ENCODE results near the gene SRSF3. TPM values are rescaled to one million over a fixed set of nuclear protein-coding genes. Genes with fewer than 3 reads are reported as not detected.

SRSF3 gene
- total and polyA plus RNA-seq, 9 of the 15 experiments (the other 6 are each of a cell fraction or from before 2014, with no cell fraction given), result 337 to 1,200 (median 518) TPM

GRCh38 chr6:36629784-36630183, 35.6 kb downstream of the SRSF3 start:
- ChIA-PET CTCF (ENCODE audit: low intra/inter-chr PET ratio) (interaction anchor here (0.6 kb wide), 1 partner anchor 129 kb away, joined by 3 read pairs; no protein-coding TSS in a partner anchor), POLR2A (interaction anchor here (1.9 to 2.9 kb wide), 2 partner anchors 19 to 21 kb away, joined by 6 to 8 read pairs; no protein-coding TSS in a partner anchor)
- Histone ChIP-seq H2AFZ (ENCODE audit: low read depth, low read length) (no peak overlapping the region), H3K79me2 (ENCODE audit: control insufficient read depth, insufficient read depth, low read length) (no peaks in the 10 kb centered on the region), H3K4me2 (ENCODE audit: insufficient read depth, low read length) (no peak overlapping the region), H3K27me3 (ENCODE audit: control insufficient read depth in 2 of 2, insufficient read depth in 2 of 2, low read length in 2 of 2) (peaks cover 16 to 46% of the 10 kb centered on the region in 2 experiments), H4K20me1 (replicated peaks; ENCODE audit: control insufficient read depth, insufficient read depth, low read length) (no peaks in the 10 kb centered on the region), H3K36me3 (ENCODE audit: control insufficient read depth, insufficient read depth, low read length) (no peaks in the 10 kb centered on the region), H3K4me1 (replicated peaks in 1 of 2; ENCODE audit: control insufficient read depth in 2 of 2, insufficient read depth in 2 of 2, low read length in 2 of 2) (no peaks in the 10 kb centered on the region; a peak in 2 of 5 replicates), H3K9me3 (replicated peaks; ENCODE audit: control insufficient read depth, insufficient read depth, low read depth, low read length) (no peaks in the 10 kb centered on the region), H3K9ac (ENCODE audit: insufficient read depth in 1 of 2, low read depth in 2 of 2, low read length in 2 of 2) (no peak overlapping the region), H3K4me3 (no peak overlapping the region), H3K27ac (ENCODE audit: extremely low read depth, low read depth, low read length) (no peak overlapping the region), H3K9me1 (ENCODE audit: control insufficient read depth, insufficient read depth, low read length) (no peaks in the 10 kb centered on the region)
- intact Hi-C loops (cut with micrococcal nuclease), result no loop called here
- no peak for ATAC-seq
- DNase-seq (ENCODE audit: extremely low read depth in 1 of 4, low spot score in 3 of 4), result no peak
- BruUV-seq (replicated peaks), result no TSS peak
- no peak for FAIRE-seq
- no peak for TF ChIP-seq MLX (CRISPR knock-in tag; conservative IDR thresholded peaks at IDR 0.05)
- no peak for TF ChIP-seq SIX5 (IDR thresholded peaks at IDR 0.05; ENCODE audit: borderline replicate concordance in 1 of 2, insufficient read depth in 1 of 2, low read depth in 1 of 2, low read length in 2 of 2)
- no peak for TF ChIP-seq RBBP5 (IDR thresholded peaks at IDR 0.05; ENCODE audit: borderline replicate concordance, insufficient read depth, low read length, poor library complexity, severe bottlenecking)
- no peak for TF ChIP-seq STAT5A (IDR thresholded peaks at IDR 0.05; ENCODE audit: borderline replicate concordance, low read length)
- in situ Hi-C loops (cut with MboI), result loop anchor here (10.0 kb wide), 1 partner anchor 125 kb away; no protein-coding TSS in a partner anchor
- 33% methylated on average over 11 of the region's 11 CpGs for WGBS (ENCODE audit: insufficient coverage, low coverage, missing lambda C conversion rate)
